Heart right ventricle (tissue), 16 donors: ENCODE results near the gene CD96. TPM values are rescaled to one million over a fixed set of nuclear protein-coding genes. Genes with fewer than 3 reads are reported as not detected.

Experiments used
- ATAC-seq, 8 donors: fragments of 200-7000 bp; cut with Tn5 transposase; one replicate each; pipeline ENCODE4 v1.9.1; 2020; ENCODE audit warnings: mild to moderate bottlenecking in 8 of 8, moderate library complexity in 8 of 8, moderate number of reproducible peaks in 1 of 8
- DNase-seq, 2 donors: peaks; one replicate each; pipeline ENCODE4 v3.0.0-alpha.2; 2020
- H3K27ac ChIP-seq, 10 donors: fragments of 200-600 bp; sonication (generic) in 2 of 10; one replicate each; pipeline versions ENCODE4 v1.5.0 to v1.8.0; 2020 to 2022; ENCODE audit warnings: mild to moderate bottlenecking in 3 of 10
- H3K27me3 ChIP-seq, 7 donors: fragments of 200-600 bp; one replicate each; pipeline ENCODE4 v1.8.0; 2021 to 2022; ENCODE audit warnings: mild to moderate bottlenecking in 2 of 7
- H3K36me3 ChIP-seq, 9 donors: fragments of 200-600 bp; sonication (generic) in 1 of 9; one replicate each; pipeline versions ENCODE4 v1.5.0 to v1.8.0; 2020 to 2022; ENCODE audit warnings: mild to moderate bottlenecking in 2 of 9
- H3K4me1 ChIP-seq, 9 donors: fragments of 200-600 bp; sonication (generic) in 1 of 9; one replicate each; pipeline versions ENCODE4 v1.5.0 to v1.8.0; 2020 to 2022; ENCODE audit warnings: mild to moderate bottlenecking in 4 of 9
- H3K4me3 ChIP-seq, 10 donors: fragments of 200-600 bp; sonication (generic) in 2 of 10; one replicate each; pipeline versions ENCODE4 v1.5.0 to v1.8.0; 2020 to 2022; ENCODE audit warnings: mild to moderate bottlenecking in 7 of 10, moderate library complexity in 2 of 10
- H3K9me3 ChIP-seq, 11 donors: fragments of 200-600 bp in 10 of 11; sonication (generic) in 2 of 11; one replicate each; pipeline versions ENCODE4 v1.5.0 to v1.8.0; 2013 to 2022; ENCODE audit warnings: mild to moderate bottlenecking in 2 of 11, control low read depth in 1 of 11, moderate library complexity in 1 of 11
- CTCF ChIP-seq, 9 donors: fragments of 200-600 bp; sonication (generic) in 2 of 9; IDR thresholded peaks; one replicate each; pipeline versions ENCODE4 v1.5.0 to v1.8.0; 2021 to 2022; ENCODE audit warnings: antibody characterized with exemption in 9 of 9, mild to moderate bottlenecking in 5 of 9, moderate library complexity in 1 of 9
- WGBS, 2 donors: extraction: QIAGEN DNeasy Blood & Tissue Kit; methylation state at CpG; one replicate each; pipeline ENCODE4 v1.1.7; 2013; ENCODE audit warnings: inconsistent platforms in 1 of 2; 5-methylcytosine and 5-hydroxymethylcytosine counted together
- intact Hi-C, 10 donors: fragments of 100-400 bp; cut with DNase I; formaldehyde crosslinking; loops; one replicate each; pipeline versions ENCODE4 v1.11.1 to v1.14.2; 2022
- polyA plus RNA-seq, 2 donors: library from polyadenylated mRNA; stranded (reverse); fragments of 200-250 nt; gene quantifications; one replicate each; pipeline ENCODE4 v1.2.3, GENCODE V29; 2013
- total RNA-seq, 10 donors: library from RNA; stranded (reverse); fragmentation: NEBNext Ultra II Directional in 3 of 10; extraction: Animal tissue kit (Norgen Biotek cat#: 25700) in 3 of 10; gene quantifications; one replicate each; pipeline versions ENCODE4 v1.2.1 to v1.2.4, GENCODE V29; 2021 to 2023
- donor health status: Arrhythmogenic right ventricular cardiomyopathy.
- donor health status: ischemic (EF 13 %, LVEDD 7.1; RV severe dilation, severe dysfunction).
- donor health status: healthy with polysubstance abuse.
- donor health status: DM: no; HTN: yes; CAD: no.
- donor health status: DM: no; HTN: no; CAD: no.
- donor health status: ischemic (EF 25% LVEDD 6.9; RV normal size, moderate dysfunction).
- donor health status: ischemic (EF 25% LVEDD 5.7; RV mildly dilated, moderate dysfunction).
- donor health status: healthy.
- donor health status: DM: yes; HTN: yes; CAD: no.
- donor health status: Ischemic cardiomyopathy.
- donor health status: ischemic (EF 35%, LVEDD 5.7; RV mildly dilated, moderate dysfunction).
- donor health status: nonischemic (EF 11% LVEDD 7.7; RV severe dilation, severe dysfunction).
- donor health status: DM: yes; HTN: yes; CAD: no.
- donor health status: PGD.
- donor health status: ischemic (EF 29% LVEDD 5.4; RV normal size, mild dysfunction).
- donor health status: nonischemic (EF 23%, LVEDD 6.1; RV moderate dilation, normal function).

CD96 gene
- total and polyA plus RNA-seq, 12 donors = 0.07 to 6.2 (median 0.28) TPM

DNA sequence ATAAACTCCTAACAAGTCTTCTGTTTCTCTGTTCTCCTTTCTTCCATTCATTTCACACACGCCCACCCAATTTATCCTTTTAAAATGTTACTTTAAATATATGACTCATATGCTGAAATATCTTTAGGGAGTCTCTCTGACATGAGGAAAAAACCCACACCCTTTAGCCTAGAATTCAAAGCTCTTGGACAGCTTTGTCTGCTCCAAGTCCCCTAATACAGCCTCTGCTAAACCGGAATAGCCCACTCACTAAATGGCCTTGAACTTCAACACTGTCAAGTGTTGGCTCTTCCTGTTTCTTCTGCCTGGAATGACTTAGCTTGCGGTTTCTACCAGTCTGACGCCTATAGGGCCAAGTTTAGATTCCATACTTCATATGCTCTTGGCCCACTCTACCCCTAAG is 3.3 kb upstream of the CD96 start:
- Histone ChIP-seq H3K27ac (peak overlapping the region in 1 of 10 donors; percentile 18), H3K9me3 (no peaks in the 10 kb centered on the region), H3K4me3 (no peak overlapping the region), H3K36me3 (no peaks in the 10 kb centered on the region), H3K4me1 (peaks cover 0 to 22% (median 0%) of the 10 kb centered on the region in 9 donors), H3K27me3 (peaks cover 0 to 9% (median 3%) of the 10 kb centered on the region in 7 donors)
- 31 to 49% methylated on average over 4 of the region's 4 CpGs for WGBS, 2 donors
- ATAC-seq (no peak), DNase-seq (no peak)
- intact Hi-C loops = loop anchor here in 1 of 10 donors (5.0 kb wide), 1 partner anchor 1806 kb away; no protein-coding TSS in a partner anchor
- TF ChIP-seq CTCF (IDR thresholded peaks at IDR 0.05) = no peak

DNA sequence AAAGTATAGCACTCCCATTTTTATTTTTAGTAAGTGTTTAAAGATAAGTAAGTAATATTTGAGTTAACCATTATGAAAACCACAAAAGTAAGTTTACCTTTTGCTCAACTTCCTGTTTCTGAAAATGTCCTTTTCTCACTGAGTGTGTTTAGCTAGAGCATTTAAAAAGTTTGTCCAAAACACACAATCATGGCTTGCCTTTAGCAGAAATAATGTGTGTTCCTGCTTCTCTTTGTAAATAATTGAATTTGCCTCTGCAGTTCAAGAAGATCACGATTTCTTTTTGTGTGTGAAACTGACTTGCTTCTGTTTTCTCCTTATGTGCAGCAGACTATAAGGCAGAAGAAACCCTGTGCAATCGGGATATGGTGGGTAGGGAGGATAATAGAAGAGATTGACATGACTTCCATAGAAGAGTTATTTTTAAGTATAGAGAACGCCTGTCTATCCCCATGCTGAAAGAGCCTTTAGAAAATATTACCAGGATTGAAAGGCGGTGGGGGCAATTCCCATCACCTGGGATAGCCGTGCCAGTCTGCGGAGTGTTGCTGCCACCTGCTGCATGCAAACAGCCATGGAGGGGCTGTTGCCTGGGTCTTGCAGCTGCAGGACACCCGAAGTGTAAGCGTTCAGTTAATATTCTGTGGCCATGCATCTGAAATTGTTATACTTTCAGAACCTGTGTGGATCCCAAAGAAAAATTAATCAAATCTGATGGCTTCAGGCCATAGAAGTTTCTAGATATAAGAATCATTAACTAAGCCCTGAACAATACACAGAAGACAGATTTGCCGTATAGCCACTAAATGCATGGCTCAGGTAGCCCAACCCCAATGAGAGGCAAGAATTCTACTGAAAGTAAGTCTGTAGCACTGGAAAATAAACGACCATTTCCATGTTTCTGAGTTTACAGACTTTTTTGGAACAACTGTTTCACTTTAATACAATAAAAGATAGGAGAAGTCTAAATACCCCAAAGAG is 2.4 kb upstream of the CD96 start:
- peaks cover 0 to 22% (median 0%) of the 10 kb centered on the region in 9 donors for H3K4me1 ChIP-seq
- WGBS, 2 donors = 33 to 37% methylated on average over 10 of the region's 10 CpGs
- peak in 8 of 9 donors; percentile 10 to 61 (median 48) for TF ChIP-seq CTCF (IDR thresholded peaks at IDR 0.05)
- intact Hi-C loops = loop anchor here in 1 of 10 donors (5.0 kb wide), 1 partner anchor 1807 kb away; no protein-coding TSS in a partner anchor
- H3K27ac ChIP-seq = no peak overlapping the region
- H3K9me3 ChIP-seq = no peaks in the 10 kb centered on the region
- H3K27me3 ChIP-seq = peaks cover 0 to 9% (median 3%) of the 10 kb centered on the region in 7 donors
- peak; percentile 11 to 16 for DNase-seq
- ATAC-seq = peak in 3 of 8 donors; percentile 53 to 66 (median 58)
- H3K4me3 ChIP-seq = no peak overlapping the region
- no peaks in the 10 kb centered on the region for H3K36me3 ChIP-seq

DNA sequence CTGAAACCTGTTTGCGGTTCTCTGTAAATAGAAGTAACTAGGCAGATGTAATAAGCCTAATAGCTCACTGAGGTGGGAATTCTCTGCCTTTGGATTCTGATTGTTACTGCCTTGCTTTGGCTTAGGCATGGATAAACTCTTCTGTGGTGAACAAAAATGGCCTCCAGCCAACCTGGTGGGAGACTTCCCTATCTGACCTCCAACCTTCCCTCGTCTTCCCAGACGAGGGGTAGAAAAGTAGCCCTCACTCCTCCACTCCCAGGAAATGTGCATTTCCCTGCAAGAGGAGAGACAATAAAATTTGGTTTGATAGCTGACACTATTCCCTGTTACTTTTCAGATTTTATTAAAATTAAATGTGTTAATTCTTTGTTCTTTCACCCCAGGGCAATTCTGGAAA is 606 bp upstream of the CD96 start:
- peaks cover 0 to 9% (median 3%) of the 10 kb centered on the region in 7 donors for H3K27me3 ChIP-seq
- no peaks in the 10 kb centered on the region for H3K9me3 ChIP-seq
- no peaks in the 10 kb centered on the region for H3K36me3 ChIP-seq
- H3K4me3 ChIP-seq = no peak overlapping the region
- TF ChIP-seq CTCF (IDR thresholded peaks at IDR 0.05) = no peak
- 42 to 52% methylated on average over 3 of the region's 3 CpGs for WGBS, 2 donors
- peaks cover 0 to 22% (median 0%) of the 10 kb centered on the region in 9 donors for H3K4me1 ChIP-seq
- no peak for DNase-seq
- peak overlapping the region in 1 of 10 donors; percentile 82 for H3K27ac ChIP-seq
- intact Hi-C loops = no loop called here
- no peak for ATAC-seq

DNA sequence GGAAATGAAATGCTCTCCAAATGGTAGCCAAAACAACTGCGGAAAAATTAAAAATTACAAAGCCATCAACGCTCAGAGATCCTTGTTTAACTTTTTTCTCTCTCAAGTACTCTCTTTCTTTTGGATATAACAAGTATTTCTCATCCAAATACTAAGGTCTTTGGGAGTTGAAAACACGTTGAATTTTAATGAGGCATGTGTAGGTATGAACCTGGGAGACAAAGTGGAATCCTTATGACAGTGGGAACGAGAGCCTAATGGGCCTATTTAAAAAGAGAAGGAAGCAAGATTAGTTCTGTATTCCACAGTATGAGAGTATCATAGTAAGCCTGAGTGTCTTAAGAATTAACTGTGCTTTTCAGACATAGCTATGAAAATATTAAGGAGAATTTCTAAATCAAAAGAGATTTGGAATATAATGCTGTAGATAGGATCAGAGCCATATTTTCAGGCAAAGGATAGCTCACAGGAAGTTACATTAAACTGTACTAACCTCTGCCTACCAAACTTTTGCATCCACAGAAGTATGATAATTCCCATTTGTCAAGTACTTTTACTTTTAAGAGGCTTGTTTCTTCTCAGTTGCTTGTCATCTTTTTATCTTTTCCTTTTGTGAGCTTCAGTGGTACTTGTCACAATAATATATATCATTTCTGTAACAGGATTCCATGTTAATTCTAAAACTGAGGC is 759 bp downstream of the CD96 start:
- Histone ChIP-seq H3K27me3 (peaks cover 0 to 9% (median 3%) of the 10 kb centered on the region in 7 donors), H3K27ac (peak overlapping the region in 1 of 10 donors; percentile 82), H3K9me3 (no peaks in the 10 kb centered on the region), H3K36me3 (no peaks in the 10 kb centered on the region), H3K4me1 (peaks cover 0 to 23% (median 0%) of the 10 kb centered on the region in 9 donors), H3K4me3 (peak overlapping the region in 1 of 10 donors; percentile 47)
- 86 to 88% methylated on average over 4 of the region's 4 CpGs for WGBS, 2 donors
- no peak for TF ChIP-seq CTCF (IDR thresholded peaks at IDR 0.05)
- DNase-seq = no peak
- no peak for ATAC-seq
- intact Hi-C loops = no loop called here
